Measurements from ENCODE around the gene EVC. TPM values are rescaled to one million over a fixed set of nuclear protein-coding genes. Genes with fewer than 3 reads are reported as not detected.

Gene EVC
- total RNA-seq, 1 donor from 2014 or later: 2.0 TPM

GRCh38 chr4:5795580-5795979, 84.6 kb downstream of the EVC start:
- Mint-ChIP-seq H3K27ac (no peak overlapping the region), H3K4me1 (ENCODE audit: low read depth) (no peaks in the 10 kb centered on the region), H3K36me3 (ENCODE audit: low read depth) (no peaks in the 10 kb centered on the region), H3K9me3 (no peaks in the 10 kb centered on the region), H3K4me3 (ENCODE audit: low read depth) (no peak overlapping the region), H3K27me3 (ENCODE audit: low read depth) (no peaks in the 10 kb centered on the region)
- intact Hi-C loops (cut with micrococcal nuclease): no loop called here
- no peak for DNase-seq (ENCODE audit: low spot score)

GRCh38 chr4:5796976-5797375, 86.0 kb downstream of the EVC start:
- no peaks in the 10 kb centered on the region for H3K9me3 Mint-ChIP-seq
- no peaks in the 10 kb centered on the region for H3K4me1 Mint-ChIP-seq (ENCODE audit: low read depth)
- DNase-seq (ENCODE audit: low spot score): no peak
- no peaks in the 10 kb centered on the region for H3K27me3 Mint-ChIP-seq (ENCODE audit: low read depth)
- H3K27ac Mint-ChIP-seq: no peak overlapping the region
- no peaks in the 10 kb centered on the region for H3K36me3 Mint-ChIP-seq (ENCODE audit: low read depth)
- intact Hi-C loops (cut with micrococcal nuclease): no loop called here
- H3K4me3 Mint-ChIP-seq (ENCODE audit: low read depth): no peak overlapping the region

GRCh38 chr4:5797866-5798265, 86.9 kb downstream of the EVC start:
- Mint-ChIP-seq H3K4me3 (ENCODE audit: low read depth) (no peak overlapping the region), H3K9me3 (no peaks in the 10 kb centered on the region), H3K27ac (no peak overlapping the region), H3K4me1 (ENCODE audit: low read depth) (no peaks in the 10 kb centered on the region), H3K27me3 (ENCODE audit: low read depth) (no peaks in the 10 kb centered on the region), H3K36me3 (ENCODE audit: low read depth) (no peaks in the 10 kb centered on the region)
- DNase-seq (ENCODE audit: low spot score): no peak
- intact Hi-C loops (cut with micrococcal nuclease): no loop called here

GRCh38 chr4:5798462-5798861, 87.5 kb downstream of the EVC start:
- H3K9me3 Mint-ChIP-seq: no peaks in the 10 kb centered on the region
- H3K4me3 Mint-ChIP-seq (ENCODE audit: low read depth): no peak overlapping the region
- no peaks in the 10 kb centered on the region for H3K36me3 Mint-ChIP-seq (ENCODE audit: low read depth)
- no peaks in the 10 kb centered on the region for H3K4me1 Mint-ChIP-seq (ENCODE audit: low read depth)
- no peaks in the 10 kb centered on the region for H3K27me3 Mint-ChIP-seq (ENCODE audit: low read depth)
- no peak for DNase-seq (ENCODE audit: low spot score)
- intact Hi-C loops (cut with micrococcal nuclease): no loop called here
- no peak overlapping the region for H3K27ac Mint-ChIP-seq

GRCh38 chr4:5798946-5799345, 87.9 kb downstream of the EVC start:
- Mint-ChIP-seq H3K36me3 (ENCODE audit: low read depth) (no peaks in the 10 kb centered on the region), H3K27ac (no peak overlapping the region), H3K9me3 (no peaks in the 10 kb centered on the region), H3K4me3 (ENCODE audit: low read depth) (no peak overlapping the region), H3K4me1 (ENCODE audit: low read depth) (no peaks in the 10 kb centered on the region), H3K27me3 (ENCODE audit: low read depth) (no peaks in the 10 kb centered on the region)
- DNase-seq (ENCODE audit: low spot score): no peak
- intact Hi-C loops (cut with micrococcal nuclease): no loop called here

- no peaks in the 10 kb centered on the region for H3K9me3 Mint-ChIP-seq
- H3K27ac Mint-ChIP-seq: no peak overlapping the region
- no peaks in the 10 kb centered on the region for H3K27me3 Mint-ChIP-seq (ENCODE audit: low read depth)
- no peaks in the 10 kb centered on the region for H3K4me1 Mint-ChIP-seq (ENCODE audit: low read depth)
- no peak overlapping the region for H3K4me3 Mint-ChIP-seq (ENCODE audit: low read depth)
- intact Hi-C loops (cut with micrococcal nuclease): no loop called here
- H3K36me3 Mint-ChIP-seq (ENCODE audit: low read depth): no peaks in the 10 kb centered on the region
- no peak for DNase-seq (ENCODE audit: low spot score)
Measured at GRCh38 chr4:5799406-5799805, 88.4 kb downstream of the EVC start.

- no peaks in the 10 kb centered on the region for H3K9me3 Mint-ChIP-seq
- intact Hi-C loops (cut with micrococcal nuclease): no loop called here
- H3K27me3 Mint-ChIP-seq (ENCODE audit: low read depth): no peaks in the 10 kb centered on the region
- no peak overlapping the region for H3K4me3 Mint-ChIP-seq (ENCODE audit: low read depth)
- no peak overlapping the region for H3K27ac Mint-ChIP-seq
- no peaks in the 10 kb centered on the region for H3K36me3 Mint-ChIP-seq (ENCODE audit: low read depth)
- no peaks in the 10 kb centered on the region for H3K4me1 Mint-ChIP-seq (ENCODE audit: low read depth)
- no peak for DNase-seq (ENCODE audit: low spot score)
Measured at GRCh38 chr4:5800496-5800895, 89.5 kb downstream of the EVC start.

- H3K4me3 Mint-ChIP-seq (ENCODE audit: low read depth): no peak overlapping the region
- no peaks in the 10 kb centered on the region for H3K4me1 Mint-ChIP-seq (ENCODE audit: low read depth)
- H3K36me3 Mint-ChIP-seq (ENCODE audit: low read depth): no peaks in the 10 kb centered on the region
- no peak for DNase-seq (ENCODE audit: low spot score)
- H3K9me3 Mint-ChIP-seq: no peaks in the 10 kb centered on the region
- intact Hi-C loops (cut with micrococcal nuclease): no loop called here
- H3K27me3 Mint-ChIP-seq (ENCODE audit: low read depth): no peaks in the 10 kb centered on the region
- H3K27ac Mint-ChIP-seq: no peak overlapping the region
Measured at GRCh38 chr4:5801696-5802095, 90.7 kb downstream of the EVC start.

- Mint-ChIP-seq H3K36me3 (ENCODE audit: low read depth) (no peaks in the 10 kb centered on the region), H3K9me3 (no peaks in the 10 kb centered on the region), H3K27ac (no peak overlapping the region), H3K4me3 (ENCODE audit: low read depth) (no peak overlapping the region), H3K4me1 (ENCODE audit: low read depth) (no peaks in the 10 kb centered on the region), H3K27me3 (ENCODE audit: low read depth) (no peaks in the 10 kb centered on the region)
- intact Hi-C loops (cut with micrococcal nuclease): no loop called here
- DNase-seq (ENCODE audit: low spot score): no peak
Measured at GRCh38 chr4:5802565-5802964, 91.6 kb downstream of the EVC start.

GRCh38 chr4:5804656-5805055, 93.7 kb downstream of the EVC start:
- Mint-ChIP-seq H3K27me3 (ENCODE audit: low read depth) (no peaks in the 10 kb centered on the region), H3K36me3 (ENCODE audit: low read depth) (no peaks in the 10 kb centered on the region), H3K9me3 (no peaks in the 10 kb centered on the region), H3K4me3 (ENCODE audit: low read depth) (no peak overlapping the region), H3K4me1 (ENCODE audit: low read depth) (no peaks in the 10 kb centered on the region), H3K27ac (no peak overlapping the region)
- no peak for DNase-seq (ENCODE audit: low spot score)
- intact Hi-C loops (cut with micrococcal nuclease): no loop called here

GRCh38 chr4:5805270-5805669, 94.3 kb downstream of the EVC start:
- intact Hi-C loops (cut with micrococcal nuclease): no loop called here
- Mint-ChIP-seq H3K27ac (no peak overlapping the region), H3K4me1 (ENCODE audit: low read depth) (no peaks in the 10 kb centered on the region), H3K9me3 (no peaks in the 10 kb centered on the region), H3K36me3 (ENCODE audit: low read depth) (no peaks in the 10 kb centered on the region), H3K4me3 (ENCODE audit: low read depth) (no peak overlapping the region), H3K27me3 (ENCODE audit: low read depth) (no peaks in the 10 kb centered on the region)
- DNase-seq (ENCODE audit: low spot score): no peak

GRCh38 chr4:5808081-5808741, 97.2 kb downstream of the EVC start:
- intact Hi-C loops (cut with micrococcal nuclease): no loop called here
- H3K27me3 Mint-ChIP-seq (ENCODE audit: low read depth): no peaks in the 10 kb centered on the region

GRCh38 chr4:5809216-5809776, 98.3 kb downstream of the EVC start:
- no peak overlapping the region for H3K27ac Mint-ChIP-seq
- no peaks in the 10 kb centered on the region for H3K4me1 Mint-ChIP-seq (ENCODE audit: low read depth)
- no peak for DNase-seq (ENCODE audit: low spot score)
- no peaks in the 10 kb centered on the region for H3K9me3 Mint-ChIP-seq
- intact Hi-C loops (cut with micrococcal nuclease): no loop called here
- no peaks in the 10 kb centered on the region for H3K36me3 Mint-ChIP-seq (ENCODE audit: low read depth)
- no peak overlapping the region for H3K4me3 Mint-ChIP-seq (ENCODE audit: low read depth)
- no peaks in the 10 kb centered on the region for H3K27me3 Mint-ChIP-seq (ENCODE audit: low read depth)

More at GRCh38 chr4:5808081-5808741, 97.2 kb downstream of the EVC start:
- H3K4me3 Mint-ChIP-seq (ENCODE audit: low read depth): no peak overlapping the region
- no peaks in the 10 kb centered on the region for H3K36me3 Mint-ChIP-seq (ENCODE audit: low read depth)
- no peak for DNase-seq (ENCODE audit: low spot score)
- H3K4me1 Mint-ChIP-seq (ENCODE audit: low read depth): no peaks in the 10 kb centered on the region
- no peak overlapping the region for H3K27ac Mint-ChIP-seq
- H3K9me3 Mint-ChIP-seq: no peaks in the 10 kb centered on the region

- H3K27ac Mint-ChIP-seq: no peak overlapping the region
- no peak for DNase-seq (ENCODE audit: low spot score)
- no peaks in the 10 kb centered on the region for H3K9me3 Mint-ChIP-seq
- intact Hi-C loops (cut with micrococcal nuclease): loop anchor here (5.0 kb wide), 1 partner anchor 813 kb away; no protein-coding TSS in a partner anchor
- H3K36me3 Mint-ChIP-seq (ENCODE audit: low read depth): no peaks in the 10 kb centered on the region
- H3K4me3 Mint-ChIP-seq (ENCODE audit: low read depth): no peak overlapping the region
- H3K27me3 Mint-ChIP-seq (ENCODE audit: low read depth): no peaks in the 10 kb centered on the region
- H3K4me1 Mint-ChIP-seq (ENCODE audit: low read depth): no peaks in the 10 kb centered on the region
Measured at GRCh38 chr4:5810151-5810550, 99.2 kb downstream of the EVC start.
